SU-DHL-6 (cell line): ENCODE measurements around the gene RHEB.

Experiments
- H2AFZ ChIP-seq: fragments of 200-600 bp; sonication (generic); 2 replicates; pipeline ENCODE4 v1.6.1; 2014; ENCODE audit warnings: low read depth, mild to moderate bottlenecking, moderate library complexity, mixed read lengths, antibody characterized with exemption, low read length; ENCODE audit not compliant: severe bottlenecking
- H3F3A ChIP-seq: fragments of 200-600 bp; shearing (Covaris generic); 2 replicates; pipeline ENCODE4 v1.6.0; 2016; ENCODE audit warnings: antibody characterized with exemption, mild to moderate bottlenecking; ENCODE audit not compliant: insufficient read depth
- H3K27ac ChIP-seq: fragments of 200-600 bp; sonication (generic); 2 replicates; pipeline ENCODE4 v1.5.1; 2016; ENCODE audit warnings: low read depth, mild to moderate bottlenecking, low read length, moderate library complexity, mixed read lengths
- H3K27me3 ChIP-seq: fragments of 200-600 bp; sonication (generic), shearing (Covaris generic); 2 replicates; pipeline ENCODE4 v1.6.0; 2014; ENCODE audit warnings: mild to moderate bottlenecking, low read length
- H3K36me3 ChIP-seq: fragments of 200-600 bp; sonication (generic); 2 replicates; pipeline ENCODE4 v1.6.1; 2014; ENCODE audit warnings: mild to moderate bottlenecking, low read length, mixed read lengths
- H3K4me2 ChIP-seq: fragments of 300-600, 200-600 bp; shearing (Covaris generic), sonication (generic); 2 replicates; pipeline ENCODE4 v1.6.0; 2014; ENCODE audit warnings: low read length, low read depth, mild to moderate bottlenecking; ENCODE audit not compliant: poor library complexity, severe bottlenecking
- H3K4me3 ChIP-seq: fragments of 200-600 bp; sonication (generic); 2 replicates; pipeline ENCODE4 v1.5.1; 2014; ENCODE audit warnings: antibody characterized with exemption, low read length, mild to moderate bottlenecking, mixed read lengths; ENCODE audit not compliant: insufficient read depth, poor library complexity, severe bottlenecking
- H3K79me2 ChIP-seq: fragments of 200-600 bp; sonication (generic); 2 replicates; pipeline ENCODE4 v1.6.1; 2014; ENCODE audit warnings: mild to moderate bottlenecking, low read length, moderate library complexity; ENCODE audit not compliant: insufficient read depth
- H3K9ac ChIP-seq: fragments of 200-600 bp; sonication (generic); 2 replicates; pipeline ENCODE4 v1.7.0; 2014; ENCODE audit warnings: mild to moderate bottlenecking, low read length
- H3K9me2 ChIP-seq: fragments of 200-600 bp; sonication (generic); replicated peaks from 2 replicates; pipeline ENCODE4 v1.6.1; 2014; ENCODE audit warnings: low read length; ENCODE audit not compliant: insufficient read depth
- H3K9me3 ChIP-seq: fragments of 200-600 bp; sonication (generic); 2 replicates; pipeline ENCODE4 v1.6.1; 2014; ENCODE audit warnings: low read length, mixed read lengths; ENCODE audit not compliant: insufficient read depth
- H4K20me1 ChIP-seq: fragments of 200-600 bp; sonication (generic); 2 replicates; pipeline ENCODE4 v1.6.1; 2014; ENCODE audit warnings: low read depth, mild to moderate bottlenecking, antibody characterized with exemption, low read length, moderate library complexity, mixed read lengths
- CTCF ChIP-seq: fragments of 200-600 bp; sonication (generic); IDR thresholded peaks from one replicate; pipeline ENCODE4 v1.5.1; 2017; ENCODE audit warnings: antibody characterized with exemption, mild to moderate bottlenecking, low read length, moderate library complexity; ENCODE audit not compliant: insufficient read depth, poor library complexity, severe bottlenecking
- EZH2phosphoT487 ChIP-seq: fragments of 200-600 bp; sonication (generic), shearing (Covaris generic); conservative IDR thresholded peaks from 2 replicates; pipeline ENCODE4 v1.6.1; 2018; ENCODE audit warnings: mild to moderate bottlenecking, antibody characterized with exemption, low read length, moderate library complexity, mixed read lengths

The RHEB gene

DNA sequence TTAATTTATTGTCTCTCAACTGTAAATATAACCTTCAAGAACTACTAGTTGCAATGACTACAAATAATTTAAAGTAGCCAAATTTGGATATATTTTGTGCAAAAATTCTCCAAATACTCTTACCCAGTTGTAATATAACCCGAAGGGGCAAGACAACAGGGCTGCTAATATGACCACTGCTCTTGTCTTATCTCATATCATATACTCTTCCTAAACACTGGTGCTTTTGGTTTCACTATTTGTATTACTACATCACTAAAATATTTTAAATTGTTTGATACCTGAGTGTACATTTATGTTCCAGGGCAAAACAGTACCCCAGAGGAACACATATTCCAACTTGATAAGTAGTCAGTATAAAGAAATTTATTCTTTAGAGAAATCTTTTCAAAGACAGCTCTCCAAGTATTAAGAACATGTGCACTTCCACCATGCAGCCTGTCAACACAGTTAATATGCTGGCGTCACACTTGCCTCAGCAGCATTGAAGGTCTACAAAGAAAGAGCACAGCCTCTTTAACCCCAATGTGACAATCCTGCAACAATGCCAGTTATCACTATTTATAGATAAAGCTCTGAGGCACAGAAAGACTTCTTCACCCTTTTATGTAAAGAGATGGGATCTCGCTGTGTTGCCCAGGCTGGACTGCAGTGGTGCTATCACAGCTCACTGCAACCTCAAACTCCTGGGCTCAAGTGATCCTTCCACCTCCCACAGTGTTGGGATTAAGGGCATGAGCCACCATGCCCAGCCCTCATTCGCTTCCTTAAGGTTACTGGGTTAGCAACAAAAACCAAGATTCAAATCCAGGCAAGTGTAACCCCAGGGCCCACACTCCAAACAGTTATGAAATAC, 37.8 kb downstream of the RHEB start:
- Histone ChIP-seq H3K27ac (no peak overlapping the region), H3K9me2 (no peaks in the 10 kb centered on the region), H3K27me3 (no peaks in the 10 kb centered on the region), H3K79me2 (peaks cover 33% of the 10 kb centered on the region), H3K9me3 (no peaks in the 10 kb centered on the region), H3K4me3 (no peak overlapping the region), H3K36me3 (peaks cover 39% of the 10 kb centered on the region), H2AFZ (no peak overlapping the region), H3F3A (no peaks in the 10 kb centered on the region), H3K4me2 (no peak overlapping the region), H4K20me1 (peaks cover 8% of the 10 kb centered on the region; the same call in 1 of the 2 replicates), H3K9ac (no peak overlapping the region)
- no peak for TF ChIP-seq CTCF
- no peak for TF ChIP-seq EZH2phosphoT487

DNA sequence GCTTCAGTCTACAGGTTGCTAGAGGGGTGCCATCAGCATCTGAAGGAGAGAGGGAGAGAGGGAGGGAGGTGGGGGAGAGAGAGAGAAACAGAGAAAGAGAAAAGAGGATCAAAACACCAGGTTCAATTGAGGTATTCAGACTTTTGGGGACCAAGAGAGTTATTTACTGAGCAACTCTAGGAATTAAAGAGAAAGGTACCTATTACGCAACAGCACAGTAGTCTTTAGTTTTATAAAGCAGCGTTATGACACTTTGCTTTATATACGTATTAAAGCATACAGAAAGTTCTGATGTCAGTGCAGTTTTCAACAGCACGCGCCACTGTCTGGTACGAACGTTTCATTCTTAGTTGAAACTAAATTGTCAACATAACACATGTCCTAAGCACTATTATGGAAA, 41.8 kb downstream of the RHEB start:
- Histone ChIP-seq H3K9ac (no peak overlapping the region), H4K20me1 (peaks cover 20% of the 10 kb centered on the region; the same call in 1 of the 2 replicates), H3K4me2 (no peak overlapping the region), H2AFZ (no peak overlapping the region), H3K4me3 (no peak overlapping the region), H3K27me3 (no peaks in the 10 kb centered on the region), H3K9me2 (no peaks in the 10 kb centered on the region), H3K79me2 (peaks cover 41% of the 10 kb centered on the region), H3K27ac (no peak overlapping the region), H3K9me3 (no peaks in the 10 kb centered on the region), H3K36me3 (peaks cover 12% of the 10 kb centered on the region), H3F3A (peaks cover 7% of the 10 kb centered on the region; the same call in 1 of the 2 replicates)
- no peak for TF ChIP-seq CTCF
- TF ChIP-seq EZH2phosphoT487: no peak

DNA sequence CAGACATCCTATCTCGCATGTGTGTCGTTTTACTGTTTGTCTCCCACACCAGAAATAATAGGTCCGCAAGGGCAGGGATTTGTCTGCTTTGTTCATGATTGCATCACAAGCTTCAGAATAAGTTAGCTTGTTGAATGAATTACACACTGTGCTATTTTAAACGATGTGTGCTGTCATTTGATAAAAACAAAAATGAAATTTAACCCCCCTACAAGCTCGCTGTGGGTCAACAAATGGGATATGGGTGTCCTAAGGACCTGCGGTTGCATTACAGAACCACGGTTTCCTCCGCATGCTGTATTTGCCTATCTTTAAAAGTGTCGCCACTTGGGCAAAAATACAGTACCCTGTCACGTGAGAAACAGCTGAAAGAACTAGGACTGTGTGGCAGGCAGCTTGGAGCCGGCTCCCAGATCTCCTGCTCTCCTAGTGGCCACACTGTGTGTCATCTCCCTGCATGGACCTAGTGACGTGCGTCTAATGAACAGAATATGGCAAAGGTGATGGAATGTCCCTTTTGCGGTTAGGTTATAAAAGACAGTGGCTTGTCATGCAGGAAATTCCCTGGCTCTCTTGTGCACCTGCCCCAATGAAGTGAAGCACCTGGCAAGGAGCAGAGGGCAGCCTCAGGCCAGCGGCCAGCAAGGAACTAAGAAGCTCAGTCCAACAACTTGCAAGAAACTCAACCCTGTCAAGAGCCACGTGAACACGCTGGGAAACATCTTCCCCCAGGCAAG, 46.9 kb downstream of the RHEB start:
- 0 out of 2 replicates have a peak, but pooled peaks cover 11% of the 10 kb centered on the region for H4K20me1 ChIP-seq
- H3K27me3 ChIP-seq: no peaks in the 10 kb centered on the region
- peaks cover 7% of the 10 kb centered on the region; the same call in 1 of the 2 replicates for H3F3A ChIP-seq
- no peaks in the 10 kb centered on the region for H3K9me3 ChIP-seq
- TF ChIP-seq CTCF (no peak), EZH2phosphoT487 (no peak)
- no peak overlapping the region for H3K4me3 ChIP-seq
- H3K9me2 ChIP-seq: no peaks in the 10 kb centered on the region
- no peak overlapping the region for H3K27ac ChIP-seq
- H3K9ac ChIP-seq: no peak overlapping the region
- peaks cover 15% of the 10 kb centered on the region; the same call in 1 of the 2 replicates for H3K79me2 ChIP-seq
- no peak overlapping the region for H2AFZ ChIP-seq
- H3K4me2 ChIP-seq: peak overlapping the region; percentile 11
- peaks cover 23% of the 10 kb centered on the region for H3K36me3 ChIP-seq
